OCI-LY7 (cell line): ENCODE data around the gene MIOS. TPM values are rescaled to one million over a fixed set of nuclear protein-coding genes. Genes with fewer than 3 reads are reported as not detected.

Experiments used
- BruUV-seq: library from RNA; stranded (reverse); fragments of 400-500 nt; replicated peaks from 2 replicates; lab custom pipeline; 2021; lab: Mats Ljungman, UMichigan
- CTCF ChIA-PET: fragments of 300-600 bp; sonication (Branson Sonifier 250); formaldehyde crosslinking; loops from one replicate; lab custom pipeline; 2022; ENCODE audit warnings: antibody characterized with exemption; ENCODE audit not compliant: unreplicated experiment; lab: Charles Lee
- POLR2A ChIA-PET: fragments of 300-600 bp; sonication (Branson Sonifier 250); formaldehyde crosslinking; loops from one replicate; lab custom pipeline; 2022; ENCODE audit warnings: antibody characterized with exemption; lab: Charles Lee
- DNase-seq: peaks from one replicate; pipeline ENCODE4 v3.0.0-alpha.2; 2015; ENCODE audit warnings: low spot score
- H2AFZ ChIP-seq: fragments of 200-600 bp; sonication (generic), shearing (Covaris generic); 2 replicates; pipeline ENCODE4 v1.6.1; 2014; ENCODE audit warnings: mild to moderate bottlenecking, antibody characterized with exemption, low read length, moderate library complexity
- H3K27ac ChIP-seq: fragments of 200-600 bp; sonication (generic); 2 replicates; pipeline ENCODE4 v1.5.1; 2014; ENCODE audit warnings: mixed run types, low read depth, mild to moderate bottlenecking, moderate library complexity, low read length, inconsistent platforms; ENCODE audit not compliant: poor library complexity, severe bottlenecking
- H3K36me3 ChIP-seq: fragments of 200-600 bp; sonication (generic); 2 replicates; pipeline ENCODE4 v1.6.1; 2014; ENCODE audit warnings: mild to moderate bottlenecking, antibody characterized with exemption, low read length, moderate library complexity, mixed read lengths; ENCODE audit not compliant: insufficient read depth
- H3K4me1 ChIP-seq: fragments of 200-600 bp; sonication (generic); 2 replicates; pipeline ENCODE4 v1.5.1; 2014; ENCODE audit warnings: mild to moderate bottlenecking, low read length; ENCODE audit not compliant: insufficient read depth, poor library complexity, severe bottlenecking
- H3K4me2 ChIP-seq: fragments of 200-600 bp; sonication (generic); 2 replicates; pipeline ENCODE4 v1.6.1; 2014; ENCODE audit warnings: mild to moderate bottlenecking, low read length
- H3K4me3 ChIP-seq: fragments of 200-600 bp; sonication (generic); 2 replicates; pipeline ENCODE4 v1.5.1; 2014; ENCODE audit warnings: mild to moderate bottlenecking, low read depth, low read length; ENCODE audit not compliant: poor library complexity, severe bottlenecking
- H3K79me2 ChIP-seq: fragments of 200-600 bp; sonication (generic); 2 replicates; pipeline ENCODE4 v1.6.1; 2016; ENCODE audit warnings: low read depth, mild to moderate bottlenecking, low read length, moderate library complexity, mixed read lengths; ENCODE audit not compliant: insufficient read depth
- H3K9me2 ChIP-seq: fragments of 200-600 bp; sonication (generic); 2 replicates; pipeline ENCODE4 v1.6.1; 2016; ENCODE audit warnings: mild to moderate bottlenecking, low read length, mixed read lengths; ENCODE audit not compliant: insufficient read depth
- H3K9me3 ChIP-seq: fragments of 200-600 bp; sonication (generic); 2 replicates; pipeline ENCODE4 v1.6.1; 2014; ENCODE audit warnings: mild to moderate bottlenecking, mixed run types, low read length, mixed read lengths
- H4K20me1 ChIP-seq: fragments of 200-600 bp; sonication (generic); 2 replicates; pipeline ENCODE4 v1.6.1; 2014; ENCODE audit warnings: mild to moderate bottlenecking, antibody characterized with exemption, low read length, moderate library complexity, mixed read lengths; ENCODE audit not compliant: insufficient read depth
- CTCF ChIP-seq: fragments of 200-600 bp; sonication (generic); conservative IDR thresholded peaks from 2 replicates; pipeline ENCODE4 v1.5.1; 2014; ENCODE audit warnings: mild to moderate bottlenecking, antibody characterized with exemption, low read length, moderate library complexity, mixed read lengths
- EZH2phosphoT487 ChIP-seq: fragments of 200-600 bp; sonication (generic); IDR thresholded peaks from 2 replicates; pipeline ENCODE4 v1.6.1; 2018; ENCODE audit warnings: low read depth, borderline replicate concordance, mild to moderate bottlenecking, mixed run types, antibody characterized with exemption, low read length, moderate library complexity, mixed read lengths
- intact Hi-C: fragments of 100-400 bp; cut with micrococcal nuclease; formaldehyde crosslinking; loops from one replicate; pipeline ENCODE4 v1.10.0; 2022; ENCODE audit not compliant: unreplicated experiment
- total RNA-seq, 2 experiments: library from RNA; depleted of rRNA in 1 of 2; stranded (reverse); fragments of >200 nt in 1 of 2; shearing (Covaris generic) in 1 of 2; gene quantifications; 2 replicates each; pipeline ENCODE4 v1.2.3, GENCODE V29; 2014 to 2022

MIOS gene
- total RNA-seq, 2 experiments from 2014 or later = 24.9 to 25.8 TPM

GRCh38 chr7:7527047-7527446 is 39.6 kb upstream of the MIOS start:
- Histone ChIP-seq H3K79me2 (no peaks in the 10 kb centered on the region), H2AFZ (no peak overlapping the region), H3K9me3 (no peaks in the 10 kb centered on the region), H3K4me2 (no peak overlapping the region), H3K9me2 (no peaks in the 10 kb centered on the region), H3K4me1 (no peaks in the 10 kb centered on the region), H3K4me3 (no peak overlapping the region), H3K27ac (no peak overlapping the region), H4K20me1 (no peaks in the 10 kb centered on the region), H3K36me3 (no peaks in the 10 kb centered on the region)
- ChIA-PET POLR2A (no interaction called here), CTCF (no interaction called here)
- TF ChIP-seq CTCF (no peak), EZH2phosphoT487 (no peak)
- intact Hi-C loops = loop anchor here (10.0 kb wide), 1 partner anchor 768 kb away; no protein-coding TSS in a partner anchor
- DNase-seq = no peak
- BruUV-seq = no TSS peak

- CTCF ChIA-PET = no interaction called here
- no peak overlapping the region for H3K4me2 ChIP-seq
- intact Hi-C loops = loop anchor here (10.0 kb wide), 1 partner anchor 765 kb away; no protein-coding TSS in a partner anchor
- no peaks in the 10 kb centered on the region for H3K4me1 ChIP-seq
- H4K20me1 ChIP-seq = no peaks in the 10 kb centered on the region
- no TSS peak for BruUV-seq
- no peak for DNase-seq
- H3K4me3 ChIP-seq = no peak overlapping the region
- no peak overlapping the region for H2AFZ ChIP-seq
- no peaks in the 10 kb centered on the region for H3K9me3 ChIP-seq
- POLR2A ChIA-PET = interaction anchor here (0.5 to 0.7 kb wide), 2 partner anchors 79 to 417 kb away, joined by 3 to 4 read pairs; no protein-coding TSS in a partner anchor
- H3K36me3 ChIP-seq = no peaks in the 10 kb centered on the region
- no peaks in the 10 kb centered on the region for H3K9me2 ChIP-seq
- TF ChIP-seq CTCF (no peak), EZH2phosphoT487 (no peak)
- H3K27ac ChIP-seq = no peak overlapping the region
- H3K79me2 ChIP-seq = no peaks in the 10 kb centered on the region
Measured at GRCh38 chr7:7529328-7529727, 37.4 kb upstream of the MIOS start.

GRCh38 chr7:7533831-7534430 is 32.8 kb upstream of the MIOS start:
- ChIA-PET POLR2A (no interaction called here), CTCF (no interaction called here)
- no TSS peak for BruUV-seq
- no peaks in the 10 kb centered on the region for H3K79me2 ChIP-seq
- no peak overlapping the region for H3K27ac ChIP-seq
- H3K4me1 ChIP-seq = no peaks in the 10 kb centered on the region
- no peaks in the 10 kb centered on the region for H3K36me3 ChIP-seq
- H3K9me3 ChIP-seq = no peaks in the 10 kb centered on the region
- no peak overlapping the region for H3K4me2 ChIP-seq
- H4K20me1 ChIP-seq = no peaks in the 10 kb centered on the region
- no peak for DNase-seq
- no peak overlapping the region for H3K4me3 ChIP-seq
- H3K9me2 ChIP-seq = no peaks in the 10 kb centered on the region
- intact Hi-C loops = no loop called here
- TF ChIP-seq CTCF = no peak
- TF ChIP-seq EZH2phosphoT487 = no peak
- H2AFZ ChIP-seq = no peak overlapping the region
